C4-2B (cell line): ENCODE data around the gene PACSIN2.

Experiments
- CTCF ChIP-seq: fragments of 450-650 bp; conservative IDR thresholded peaks from 2 replicates; pipeline ENCODE4 v1.5.1; 2017; ENCODE audit warnings: mild to moderate bottlenecking
- ZFX ChIP-seq: fragments of 450-650 bp; IDR thresholded peaks from 2 replicates; pipeline ENCODE4 v1.6.1; 2017

DNA sequence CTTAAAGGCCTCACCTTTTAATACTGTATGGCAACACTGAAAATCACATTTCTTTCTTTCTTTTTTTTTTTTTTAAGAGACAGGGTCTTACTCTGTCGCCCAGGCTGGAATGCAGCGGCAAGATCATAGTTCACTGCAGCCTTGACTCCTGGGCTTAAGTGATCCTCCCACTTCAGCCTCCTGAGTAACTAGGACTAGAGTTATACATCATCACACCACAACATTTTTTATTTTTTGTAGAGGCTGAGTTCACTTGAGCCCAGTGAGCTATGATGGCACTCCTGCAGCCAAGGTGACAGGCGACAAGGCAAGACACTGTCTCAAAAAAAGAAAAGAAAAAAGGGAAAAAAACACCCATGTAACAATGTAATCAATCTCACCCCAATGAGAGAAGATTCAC lies 167.8 kb downstream of the PACSIN2 start:
- no peak for TF ChIP-seq CTCF
- TF ChIP-seq ZFX = no peak
